KG1 (cell line): ENCODE results near the gene ACTR8.

Source experiments
- DNase-seq: peaks from one replicate; lab custom pipeline; 2025; lab: John Stamatoyannopoulos, UW

Gene ACTR8

DNA sequence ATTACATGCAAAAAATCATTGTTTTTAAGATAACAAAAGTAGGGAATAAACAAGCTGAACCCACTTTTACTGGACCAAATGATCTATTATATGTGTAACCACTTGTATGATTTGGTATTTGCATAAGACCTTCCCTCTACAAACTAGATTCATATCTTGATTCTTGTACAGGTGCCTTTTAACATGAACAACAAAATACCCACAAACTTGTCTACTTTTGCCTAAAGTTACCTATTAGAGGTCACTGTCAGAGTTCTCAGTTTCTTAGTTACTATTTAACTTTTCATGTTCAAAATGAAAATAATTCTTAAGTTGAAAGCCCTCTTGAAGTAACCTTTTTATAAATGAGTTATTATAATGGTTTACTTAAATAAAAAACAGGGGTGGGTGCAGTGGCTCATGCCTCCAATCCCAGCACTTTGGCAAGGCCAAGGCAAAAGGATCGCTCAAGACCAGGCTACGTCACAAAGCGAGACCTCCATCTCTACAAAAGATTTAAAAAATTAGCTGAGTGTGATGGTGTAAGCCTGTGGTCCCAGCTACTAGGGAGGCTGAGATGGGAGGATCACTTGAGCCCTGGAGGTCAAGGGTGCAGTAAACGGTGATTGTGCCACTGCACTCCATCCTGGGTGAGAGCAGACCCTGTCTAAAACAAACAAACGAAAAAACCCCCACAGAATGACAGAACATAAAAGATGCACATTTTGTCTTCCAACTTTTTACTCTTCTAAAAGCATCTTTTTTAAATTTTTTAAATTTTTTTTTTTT, 16.0 kb downstream of the ACTR8 start:
- no peak for DNase-seq

DNA sequence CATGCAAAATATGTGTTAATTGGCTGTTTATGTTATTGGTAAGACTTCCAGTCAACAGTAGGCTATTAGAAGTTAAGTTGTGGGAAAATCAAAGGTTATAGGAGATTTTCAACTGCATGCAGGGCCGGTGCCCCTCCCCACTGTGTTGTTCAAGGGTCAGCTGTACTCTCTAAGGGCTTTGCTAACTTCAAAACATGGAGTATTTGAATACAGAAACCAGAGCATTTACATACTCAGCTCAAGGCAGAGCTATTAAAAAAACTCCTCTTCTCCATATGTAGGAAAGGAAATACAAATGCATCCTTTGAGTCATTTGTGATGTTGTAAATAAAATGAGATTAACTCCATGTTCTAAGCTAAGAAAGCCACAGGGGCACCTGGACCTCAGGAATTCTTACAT, 18.8 kb downstream of the ACTR8 start:
- no peak for DNase-seq

DNA sequence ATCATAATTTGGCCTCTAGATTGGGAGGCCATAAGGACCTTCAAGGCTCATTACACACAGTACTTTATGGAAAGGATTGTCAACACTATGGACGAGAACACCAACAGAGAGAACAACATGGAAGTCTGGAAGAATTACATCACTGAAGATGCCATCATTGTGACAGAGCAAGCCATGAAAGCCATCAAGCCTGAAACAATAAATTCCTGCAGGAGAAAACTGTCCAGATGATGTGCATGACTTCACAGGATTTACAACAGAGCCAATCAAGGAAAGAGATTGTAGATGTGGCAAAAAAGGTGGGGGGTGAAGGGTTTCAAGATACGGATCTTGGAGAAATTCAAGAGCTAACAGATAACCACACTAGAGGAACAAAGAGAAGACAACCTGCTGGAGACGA, 19.7 kb downstream of the ACTR8 start:
- no peak for DNase-seq

DNA sequence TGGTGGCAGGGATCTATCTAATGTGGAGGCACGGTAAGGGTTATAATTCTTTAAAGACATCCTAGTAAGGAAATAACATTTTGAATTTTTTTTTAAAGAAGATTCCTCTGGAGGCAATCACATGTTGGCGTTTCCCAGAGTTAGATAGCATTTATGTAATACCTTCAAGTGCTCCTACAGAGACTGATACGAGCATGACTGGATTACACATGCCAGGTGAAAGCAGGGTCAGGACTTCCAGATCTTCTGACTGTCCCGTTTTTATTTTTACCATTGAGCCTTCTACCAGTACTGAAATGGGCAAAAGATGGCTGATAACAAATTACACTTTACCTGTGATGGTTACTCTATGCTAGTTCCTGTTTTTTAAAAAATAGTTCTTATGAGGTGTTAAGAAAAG, 21.8 kb downstream of the ACTR8 start:
- DNase-seq = no peak

DNA sequence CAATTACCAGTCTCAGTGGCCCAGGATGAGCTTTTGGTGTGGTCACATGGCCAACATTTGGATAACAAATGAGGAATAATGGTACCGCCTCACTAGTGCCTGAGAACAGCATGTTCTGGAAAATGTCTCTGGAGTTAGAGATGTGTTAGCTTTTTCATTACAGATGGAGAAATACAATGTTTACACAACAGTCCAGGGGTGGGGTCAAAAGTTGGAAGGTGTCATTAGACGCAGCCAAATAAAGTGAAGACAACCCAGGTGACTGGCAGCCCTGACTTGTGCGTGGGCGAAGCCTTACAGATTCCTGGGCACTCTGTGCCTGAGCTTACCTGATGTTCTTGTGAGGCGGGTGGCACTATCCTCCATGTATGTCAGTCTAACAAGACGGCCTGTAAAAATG, 22.8 kb downstream of the ACTR8 start:
- no peak for DNase-seq

DNA sequence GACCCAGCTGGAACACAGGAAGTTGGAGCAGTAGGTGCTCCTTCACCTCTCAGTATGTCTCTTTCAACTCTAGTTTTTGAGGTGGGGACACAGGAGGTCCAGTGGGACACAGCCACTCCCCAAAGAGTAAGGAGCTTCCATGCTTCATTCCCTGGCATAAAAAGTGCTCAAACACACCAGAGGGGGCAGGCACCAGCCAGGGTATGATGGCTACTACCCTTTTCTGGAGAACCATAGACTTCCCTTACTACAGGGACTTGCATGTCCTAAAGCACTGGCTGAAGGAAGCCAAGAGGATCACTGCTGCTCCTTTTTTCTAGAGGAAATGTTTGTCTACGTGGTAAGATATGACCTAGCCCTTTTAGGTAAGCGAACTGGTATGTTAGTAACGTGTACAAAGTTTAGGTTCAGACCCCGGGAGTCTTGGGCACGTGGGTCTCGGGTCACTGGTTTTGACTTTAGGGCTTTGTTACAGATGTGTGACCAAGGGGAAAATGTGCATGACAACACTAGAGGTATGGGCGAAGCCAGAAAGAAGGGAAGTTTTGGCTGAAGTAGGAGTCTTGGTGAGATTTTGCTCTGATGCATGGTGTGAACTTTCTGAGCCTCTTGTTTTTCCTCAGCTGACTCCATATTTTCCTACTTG, 23.7 kb downstream of the ACTR8 start:
- DNase-seq = no peak

DNA sequence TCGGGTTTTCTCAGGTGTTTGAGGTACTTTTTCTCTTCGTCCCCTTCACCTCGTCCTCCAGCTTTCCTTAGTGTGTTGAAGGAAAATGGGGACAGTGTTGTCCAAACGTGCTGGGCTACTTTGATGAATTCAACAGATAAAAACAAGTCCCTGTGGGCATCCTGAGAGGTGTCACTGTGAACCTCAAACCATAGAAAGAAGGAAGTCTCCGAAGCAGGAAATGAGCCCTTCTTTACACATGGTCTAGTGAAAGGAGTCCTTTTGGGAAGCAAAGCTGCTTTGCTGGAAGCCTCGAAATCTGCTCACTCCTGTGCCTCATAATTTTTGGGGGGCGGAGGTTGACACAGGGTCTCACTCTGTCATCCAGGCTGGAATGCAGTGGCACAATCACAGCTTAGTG, 25.0 kb downstream of the ACTR8 start:
- DNase-seq = no peak

DNA sequence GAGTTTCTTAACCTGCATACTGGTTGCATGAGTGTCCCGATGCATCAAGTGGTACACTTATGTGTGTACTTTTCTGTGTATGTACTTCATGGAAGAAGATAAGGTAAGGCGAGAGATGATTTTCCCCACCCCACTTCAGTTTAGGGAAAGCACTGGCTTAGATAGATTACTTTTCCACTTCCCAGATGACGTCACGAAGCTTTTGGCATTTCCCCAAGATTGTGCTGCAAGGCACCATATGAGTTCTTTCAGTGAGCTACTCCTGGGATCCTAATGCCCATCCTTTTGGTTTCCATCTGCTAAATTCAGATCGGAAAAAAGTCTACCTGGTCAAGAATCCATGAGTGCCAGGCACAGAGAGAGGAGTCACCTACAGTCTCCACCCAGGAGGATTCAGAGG, 31.1 kb downstream of the ACTR8 start:
- DNase-seq = no peak

DNA sequence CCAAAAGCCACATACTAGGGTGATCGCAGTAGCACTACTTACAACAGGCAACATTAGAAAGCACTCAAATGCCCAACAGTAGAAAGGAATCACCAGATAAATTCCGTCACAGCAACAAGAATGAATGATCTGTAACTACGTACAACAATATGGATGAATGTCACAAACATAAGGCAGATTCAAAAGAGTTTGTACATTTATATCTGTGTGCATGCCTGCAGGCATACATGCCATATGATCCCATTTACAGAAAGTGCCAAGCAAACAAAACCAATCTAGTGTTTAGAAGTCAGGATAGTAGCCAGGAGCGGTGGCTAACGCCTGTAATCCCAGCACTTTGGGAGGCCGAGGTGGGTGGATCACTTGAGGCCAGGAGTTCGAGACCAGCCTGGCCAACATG, 32.0 kb downstream of the ACTR8 start:
- DNase-seq = no peak

DNA sequence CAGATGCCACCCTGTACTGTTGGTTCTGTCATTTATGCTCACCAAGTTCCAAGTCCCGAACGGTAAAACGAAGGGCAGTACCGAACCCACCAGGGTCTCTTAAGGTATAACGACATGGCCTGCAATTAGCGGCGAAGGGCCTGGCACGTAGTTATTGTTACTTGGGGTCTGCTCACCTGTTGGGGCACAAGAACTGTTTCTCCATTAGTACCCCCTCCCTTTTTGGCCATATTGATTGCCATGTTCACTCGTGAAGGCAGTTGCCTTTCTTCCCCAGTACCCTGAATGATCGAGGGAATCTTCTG, 35.1 kb downstream of the ACTR8 start:
- no peak for DNase-seq

DNA sequence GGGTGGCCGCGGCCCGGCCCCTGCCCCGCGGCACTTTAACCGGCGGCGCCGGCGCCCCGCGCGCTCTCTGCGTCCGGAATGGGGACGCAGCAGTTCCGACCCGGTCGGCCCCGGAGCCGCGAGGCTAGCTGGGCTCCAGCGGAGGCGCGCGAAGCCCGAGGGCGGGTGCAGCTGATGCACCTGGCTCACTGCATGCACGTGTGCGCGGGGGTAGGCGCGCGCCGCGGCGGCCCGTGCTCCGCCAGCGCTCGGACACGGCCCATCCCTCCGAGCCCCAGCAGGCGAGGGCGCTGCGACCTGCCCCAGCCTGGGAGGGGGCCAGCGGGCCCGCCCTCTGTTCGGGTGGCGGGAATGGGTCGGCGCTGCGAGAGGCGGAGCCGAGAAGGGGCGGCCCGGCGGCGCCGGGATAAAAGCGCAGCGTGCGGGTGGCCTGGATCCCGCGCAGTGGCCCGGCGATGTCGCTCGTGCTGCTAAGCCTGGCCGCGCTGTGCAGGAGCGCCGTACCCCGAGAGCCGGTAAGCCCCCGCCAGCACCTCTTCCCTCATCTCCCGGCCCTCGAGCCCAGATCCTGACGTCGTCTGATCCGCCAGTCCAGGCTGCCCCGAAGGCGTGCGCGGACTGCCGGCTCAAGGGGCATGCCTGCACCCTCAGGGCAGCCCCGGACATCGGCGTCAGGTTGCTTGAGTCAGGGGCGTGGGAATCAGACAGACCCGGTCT, 35.7 kb downstream of the ACTR8 start, which contains the start of the genes CHDH and IL17RB:
TSS of gene CHDH (minus strand) at position 286 of the 717 bp plus-strand sequence. CDS start 22,411 bp downstream, outside the sequence.
TSS of gene IL17RB (plus strand) at position 435 of the 717 bp plus-strand sequence. CDS start at position 456, 21 bp downstream.
- no peak for DNase-seq

DNA sequence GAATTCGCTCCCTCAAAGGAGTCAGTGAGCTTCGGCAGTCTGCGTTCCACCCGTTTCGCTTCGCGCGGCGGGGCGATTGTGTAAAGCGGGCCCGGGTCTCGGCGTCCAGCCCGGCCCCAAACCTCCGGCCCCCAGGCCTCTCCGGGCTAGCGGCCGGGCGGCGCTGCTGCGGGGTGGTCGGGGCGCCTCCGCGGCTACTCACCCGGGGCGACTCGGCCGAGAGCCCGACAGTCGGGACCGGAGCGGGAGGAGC, 36.1 kb downstream of the ACTR8 start:
- DNase-seq = no peak

DNA sequence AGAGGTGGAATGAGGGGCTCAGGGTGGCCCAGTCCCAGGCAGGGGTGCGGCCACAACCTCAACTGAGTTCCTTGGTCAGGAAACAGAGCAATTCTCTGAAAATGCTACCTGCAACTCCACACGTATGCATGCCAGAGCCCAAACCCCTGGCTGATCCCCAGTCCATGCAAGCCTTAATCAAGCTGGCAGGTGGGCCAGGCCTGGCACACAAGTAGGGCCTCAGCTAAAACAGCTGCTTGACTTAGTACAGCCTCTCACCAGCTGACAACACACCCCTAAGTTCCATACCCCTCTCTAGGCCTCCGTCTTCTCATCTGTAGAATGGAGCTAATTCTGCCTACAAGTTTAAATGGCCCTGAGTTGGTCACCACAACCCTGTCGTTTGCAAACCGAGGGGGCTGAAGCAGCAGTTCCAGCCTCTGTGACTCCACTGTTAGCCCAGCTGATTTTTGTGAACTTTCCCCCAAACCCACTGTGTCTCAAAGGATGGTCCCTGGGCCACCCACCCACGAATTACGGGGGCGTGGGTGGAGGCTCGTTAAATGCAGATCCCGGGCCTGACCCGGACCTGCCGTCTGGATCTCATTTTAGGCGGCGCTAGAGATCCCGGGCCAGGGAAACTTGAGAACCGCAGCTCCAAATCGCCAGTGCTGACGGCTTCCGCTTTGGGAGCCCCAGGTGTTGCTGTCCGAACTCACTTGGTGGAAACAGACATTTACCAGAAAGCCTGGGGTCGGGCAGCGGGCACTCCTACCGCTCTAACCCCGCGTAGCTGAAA, 36.7 kb downstream of the ACTR8 start:
- no peak for DNase-seq

DNA sequence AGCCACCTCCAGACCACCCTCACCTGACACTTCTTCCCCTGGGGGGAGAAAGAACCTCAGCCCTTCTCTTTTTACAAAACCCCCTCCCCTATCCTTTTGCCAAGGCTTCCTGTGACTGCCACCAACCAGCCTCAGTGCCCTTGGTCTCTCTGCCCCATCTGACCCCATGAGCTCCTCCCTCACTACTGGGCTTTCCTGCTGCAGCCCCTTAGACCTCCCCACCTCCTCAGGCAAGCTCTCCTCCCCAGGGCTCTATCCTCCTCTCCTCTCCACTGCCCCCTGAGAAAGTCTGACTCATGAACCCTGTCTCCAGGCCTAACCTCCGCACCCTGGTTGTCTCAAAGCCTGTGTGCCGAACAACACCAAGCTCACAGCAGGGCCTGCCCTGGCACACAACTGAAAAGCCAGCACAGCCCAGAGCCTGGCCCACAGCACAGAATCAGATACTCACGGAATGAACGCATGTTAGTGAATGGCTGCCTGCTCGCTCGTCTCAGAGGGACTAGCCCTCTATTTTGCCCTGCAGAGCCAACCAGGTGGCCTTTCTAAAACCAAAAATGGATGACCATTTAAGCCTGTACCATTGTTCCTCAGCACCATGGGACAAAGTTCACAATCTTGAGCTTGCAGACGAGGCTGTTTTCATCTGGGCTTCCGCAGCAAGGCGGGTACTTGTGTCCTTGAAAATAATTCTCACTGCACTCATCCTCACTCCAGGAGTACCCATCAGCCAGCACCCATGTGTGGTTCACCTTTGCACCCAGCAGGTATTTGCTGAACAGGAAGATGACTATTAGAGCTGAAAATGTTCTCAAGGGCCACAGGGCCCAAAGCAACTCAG, 37.5 kb downstream of the ACTR8 start:
- DNase-seq = no peak

DNA sequence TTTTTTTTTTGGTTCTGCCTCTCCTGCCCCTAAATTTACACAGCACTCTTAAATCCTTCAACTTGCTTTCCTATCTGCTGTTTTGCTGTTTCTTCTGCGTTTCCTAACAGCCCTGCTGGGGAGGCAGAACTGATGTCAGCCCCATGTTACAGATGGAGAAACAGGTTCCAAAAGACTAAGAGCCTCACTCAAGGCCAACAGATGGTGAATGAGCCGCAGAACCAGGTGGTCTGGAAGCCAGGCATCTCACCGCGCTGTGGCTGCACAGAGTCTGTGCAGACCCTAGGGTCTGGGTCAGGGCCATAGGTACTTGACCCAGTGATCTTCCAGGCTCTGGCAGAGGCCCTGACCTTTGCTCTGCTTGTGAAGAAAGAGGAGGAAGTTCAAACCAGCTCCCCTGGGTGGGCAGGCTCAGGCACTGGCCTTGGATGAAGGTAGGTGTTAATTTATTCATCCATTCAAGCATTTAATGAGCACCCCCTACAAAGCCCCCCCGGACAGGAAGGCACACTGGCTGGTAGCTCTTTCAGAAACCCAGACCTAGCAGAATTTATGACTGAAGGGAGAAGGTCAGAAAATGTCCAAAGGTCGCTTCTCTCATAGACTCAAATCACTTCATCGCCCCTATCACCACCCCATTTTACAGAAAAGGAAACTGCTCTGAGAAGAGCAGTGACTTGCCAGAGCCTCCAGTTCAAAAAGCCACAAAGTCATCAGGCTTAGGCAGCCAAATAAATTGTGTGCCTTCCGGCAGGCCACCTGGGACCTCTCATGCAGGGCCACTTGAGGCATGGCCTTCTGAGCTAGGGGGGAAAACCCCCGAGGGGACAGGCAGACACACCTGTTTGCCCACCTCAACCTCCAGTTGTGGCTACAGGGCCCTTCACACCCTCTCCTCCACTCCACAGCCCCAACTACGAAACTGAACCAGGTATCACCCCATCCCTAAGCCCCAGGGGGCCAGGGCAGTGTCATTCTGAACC, 38.5 kb downstream of the ACTR8 start:
- no peak for DNase-seq

DNA sequence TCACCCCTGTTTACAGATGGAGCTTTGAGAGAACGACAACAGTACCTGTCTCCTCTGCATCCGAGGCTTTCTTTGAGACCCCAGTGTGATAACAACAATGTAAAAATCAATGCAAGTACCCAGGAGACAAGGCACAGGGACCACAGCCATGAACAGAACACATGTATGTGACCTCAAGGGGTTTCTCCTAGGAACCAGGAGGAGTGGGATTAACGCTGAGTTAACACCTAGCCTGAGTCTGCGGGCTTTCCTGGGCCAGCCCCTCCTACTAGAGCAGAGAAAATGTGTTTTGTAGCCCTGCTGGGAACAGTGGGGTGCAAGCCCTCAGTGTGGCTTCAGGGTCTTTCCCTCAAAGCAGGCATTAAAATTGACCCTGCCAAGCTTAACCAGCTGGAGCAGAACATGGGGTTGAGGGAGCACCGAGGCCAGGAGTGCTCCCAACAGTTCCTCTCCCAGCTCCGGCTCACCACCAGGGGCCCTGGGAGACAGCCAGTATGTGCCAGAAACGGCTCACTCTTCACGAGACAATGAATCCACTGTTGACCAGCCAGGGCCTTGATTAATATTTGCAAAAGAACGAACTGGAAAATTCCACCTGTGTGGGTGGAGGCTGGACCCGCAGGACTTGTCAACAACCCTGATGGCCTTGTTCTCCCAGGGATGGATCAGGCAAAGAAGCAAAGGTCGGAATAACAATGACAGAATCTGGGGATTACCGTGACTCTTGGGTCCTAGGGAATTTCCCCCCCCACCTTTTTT, 39.3 kb downstream of the ACTR8 start:
- no peak for DNase-seq

DNA sequence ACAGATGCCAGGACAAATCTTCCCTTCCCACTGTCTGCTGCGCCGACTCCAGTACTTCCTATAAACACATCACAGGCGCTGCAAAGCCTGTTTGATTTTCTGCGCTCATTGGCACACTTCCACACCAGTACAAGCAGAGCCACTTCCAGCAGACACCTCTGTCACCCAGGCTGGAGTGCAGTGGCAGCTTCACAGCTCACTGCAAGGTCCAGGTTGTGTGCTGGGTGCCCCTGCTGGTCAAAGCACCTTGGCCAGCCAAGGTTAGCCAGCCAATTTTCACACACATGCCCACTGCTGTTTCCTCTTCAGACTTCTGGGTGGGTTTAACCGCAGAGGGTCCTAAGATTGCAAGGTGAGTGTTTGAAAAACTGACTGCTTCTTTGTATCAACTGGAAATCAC, 40.7 kb downstream of the ACTR8 start:
- DNase-seq = no peak

DNA sequence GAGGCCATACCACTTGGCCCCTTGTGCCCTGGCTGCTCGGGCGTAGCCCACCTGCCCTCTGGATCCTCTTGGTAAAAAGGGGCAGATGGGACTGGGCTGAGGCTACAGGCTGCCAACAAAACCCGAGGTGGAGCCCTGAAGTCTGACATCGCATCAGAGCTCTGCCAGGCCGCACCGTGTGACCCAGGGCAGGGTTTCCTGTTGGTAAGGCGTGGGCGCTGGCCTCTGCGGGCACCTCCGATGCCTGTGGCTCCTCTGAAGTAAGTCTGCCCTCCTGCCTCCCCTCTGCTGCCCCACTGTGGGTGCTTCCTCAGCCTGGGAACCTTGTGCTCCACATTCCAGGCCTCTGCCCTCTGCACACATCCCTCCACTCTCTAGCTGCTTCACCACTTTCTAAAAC, 44.6 kb downstream of the ACTR8 start:
- no peak for DNase-seq

DNA sequence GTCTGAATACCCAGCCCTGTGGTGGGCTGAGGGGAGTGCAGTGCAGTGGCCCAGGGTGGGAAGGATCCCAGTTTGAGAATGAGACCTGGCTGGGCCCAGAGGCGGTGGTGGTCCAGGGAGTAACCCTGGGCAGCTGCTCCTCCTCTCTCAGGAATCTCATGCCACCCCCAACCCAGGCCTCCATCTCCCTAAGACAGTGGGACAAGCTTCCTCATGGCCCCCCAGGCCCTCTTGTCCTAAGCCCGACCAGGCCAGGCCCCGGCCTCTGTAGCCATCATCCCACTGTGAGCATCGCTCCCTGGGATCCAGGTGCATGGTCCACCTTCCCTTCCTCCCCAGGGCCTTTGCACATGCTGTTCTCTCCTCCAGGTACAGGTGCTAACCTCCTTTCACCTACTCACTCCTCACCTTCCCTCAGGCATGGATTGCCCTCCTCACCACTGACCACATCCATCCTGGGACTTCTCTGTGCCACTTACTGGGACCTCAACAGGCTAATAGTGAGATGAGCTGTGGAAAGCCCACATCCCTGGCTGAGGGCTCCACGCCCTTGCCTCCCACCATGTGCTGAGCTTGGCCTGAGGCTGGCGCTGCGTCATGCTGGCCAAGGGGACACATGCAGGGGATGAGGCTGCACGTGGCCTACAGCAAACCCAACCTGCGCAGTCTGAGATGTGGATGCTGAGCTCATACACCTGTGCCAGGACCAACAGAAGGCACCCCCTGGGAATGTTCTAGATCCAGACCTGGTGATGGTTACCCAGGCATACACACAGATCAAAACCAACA, 45.7 kb downstream of the ACTR8 start:
- no peak for DNase-seq
